Testis (tissue), 3 donors: ENCODE results near the gene CERT1. TPM values are rescaled to one million over a fixed set of nuclear protein-coding genes. Genes with fewer than 3 reads are reported as not detected.

ENCODE experiments used
- DNase-seq: peaks from one replicate; pipeline ENCODE4 v3.0.0-alpha.2; 2019
- H3K27ac ChIP-seq, 2 donors: fragments of 200-600 bp; sonication (generic); one replicate each; pipeline ENCODE4 v1.5.1; 2019
- H3K27me3 ChIP-seq: fragments of 200-600 bp; sonication (generic); one replicate; pipeline ENCODE4 v1.5.1; 2019
- H3K36me3 ChIP-seq: fragments of 200-600 bp; sonication (generic); one replicate; pipeline ENCODE4 v1.5.1; 2017; ENCODE audit warnings: low read depth; ENCODE audit errors: missing control alignments
- H3K4me1 ChIP-seq: fragments of 200-600 bp; sonication (generic); one replicate; pipeline ENCODE4 v1.5.1; 2019
- H3K4me3 ChIP-seq, 2 donors: fragments of 200-600 bp; sonication (generic); one replicate each; pipeline ENCODE4 v1.5.1; 2017 to 2019
- H3K9me3 ChIP-seq: fragments of 200-600 bp; sonication (generic); one replicate; pipeline ENCODE4 v1.5.1; 2017
- CTCF ChIP-seq, 3 experiments: fragments of 450-650 bp in 2 of 3; fragments of 200-600 bp in 1 of 3; sonication (generic) in 1 of 3; IDR thresholded peaks; one replicate each; pipeline ENCODE4 v1.5.1; 2016 to 2019; ENCODE audit warnings: antibody characterized with exemption in 3 of 3, mild to moderate bottlenecking in 2 of 3, moderate library complexity in 1 of 3
- POLR2A ChIP-seq: fragments of 450-650 bp; IDR thresholded peaks from one replicate; pipeline ENCODE4 v1.6.1; 2017; ENCODE audit warnings: antibody characterized with exemption, mild to moderate bottlenecking, moderate library complexity
- WGBS, 2 donors: methylation state at CpG; one replicate each; pipeline ENCODE4 v1.1.5; 2018; 5-methylcytosine and 5-hydroxymethylcytosine counted together
- intact Hi-C: fragments of 100-400 bp; cut with DNase I; formaldehyde crosslinking; loops from one replicate; pipeline ENCODE4 v1.15.1; 2023; ENCODE audit warnings: low total_unique reads
- polyA plus RNA-seq: library from polyadenylated mRNA; stranded (reverse); fragments of 350-450 nt; fragmentation: Illumina TruSeq; extraction: RNeasy Lipid Tissue Mini Kit (QIAGEN cat#74804); gene quantifications from one replicate; pipeline ENCODE4 v1.2.3, GENCODE V29; 2014; ENCODE audit warnings: low read depth, low replicate concordance; ENCODE audit not compliant: insufficient read depth
- total RNA-seq, 2 donors: library from RNA; depleted of rRNA; stranded (reverse); fragments of >200 nt; gene quantifications; one replicate each; pipeline ENCODE4 v1.2.3, GENCODE V29; 2016

The CERT1 gene
- total and polyA plus RNA-seq, 3 donors from 2014 or later = 45.0 to 61.3 (median 51.3) TPM

GRCh38 chr5:75525344-75525743 lies 13.9 kb upstream of the CERT1 start:
- H3K4me3 ChIP-seq = no peak overlapping the region
- no peaks in the 10 kb centered on the region for H3K9me3 ChIP-seq
- H3K36me3 ChIP-seq = no peaks in the 10 kb centered on the region
- DNase-seq = no peak
- no peak for TF ChIP-seq POLR2A
- TF ChIP-seq CTCF (IDR thresholded peaks at IDR 0.05) = no peak
- WGBS, 2 donors = 89 to 95% methylated on average over 1 of the region's 1 CpG
- no peaks in the 10 kb centered on the region for H3K4me1 ChIP-seq
- intact Hi-C loops = no loop called here
- H3K27me3 ChIP-seq = no peaks in the 10 kb centered on the region
- no peak overlapping the region for H3K27ac ChIP-seq

- H3K27me3 ChIP-seq = no peaks in the 10 kb centered on the region
- no peak for DNase-seq
- 85 to 93% methylated on average over 1 of the region's 1 CpG for WGBS, 2 donors
- intact Hi-C loops = no loop called here
- no peak overlapping the region for H3K4me3 ChIP-seq
- TF ChIP-seq POLR2A = no peak
- no peak for TF ChIP-seq CTCF (IDR thresholded peaks at IDR 0.05)
- no peaks in the 10 kb centered on the region for H3K9me3 ChIP-seq
- no peaks in the 10 kb centered on the region for H3K36me3 ChIP-seq
- no peaks in the 10 kb centered on the region for H3K4me1 ChIP-seq
- no peak overlapping the region for H3K27ac ChIP-seq
Measured at GRCh38 chr5:75524591-75524990, 13.2 kb upstream of the CERT1 start.

DNA sequence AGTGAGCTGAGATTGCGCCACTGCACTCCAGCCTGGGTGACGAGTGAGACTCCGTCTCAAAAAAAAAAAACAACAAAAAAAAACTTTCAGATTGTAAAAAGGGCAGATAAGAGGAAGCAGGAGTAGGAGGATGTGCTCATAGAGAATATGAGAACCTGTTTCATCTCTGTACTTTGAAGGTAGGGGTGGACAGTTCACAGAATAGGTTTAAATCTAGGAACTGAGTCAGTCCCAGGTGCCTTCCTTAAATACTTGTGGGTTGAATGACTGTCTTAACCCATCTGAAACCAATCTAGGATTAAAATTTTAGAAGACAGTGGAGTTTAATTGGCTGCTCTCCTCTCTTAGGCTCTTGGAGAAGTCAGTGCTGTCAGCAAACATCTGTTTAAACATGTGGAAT lies 12.6 kb upstream of the CERT1 start:
- Histone ChIP-seq H3K36me3 (no peaks in the 10 kb centered on the region), H3K4me3 (no peak overlapping the region), H3K27ac (no peak overlapping the region), H3K27me3 (no peaks in the 10 kb centered on the region), H3K9me3 (no peaks in the 10 kb centered on the region), H3K4me1 (no peaks in the 10 kb centered on the region)
- TF ChIP-seq CTCF (IDR thresholded peaks at IDR 0.05) = no peak
- TF ChIP-seq POLR2A = no peak
- 76 to 84% methylated on average over 3 of the region's 3 CpGs for WGBS, 2 donors
- no peak for DNase-seq
- intact Hi-C loops = no loop called here

GRCh38 chr5:75523275-75523674 lies 11.8 kb upstream of the CERT1 start:
- Histone ChIP-seq H3K27ac (no peak overlapping the region), H3K36me3 (no peaks in the 10 kb centered on the region), H3K9me3 (no peaks in the 10 kb centered on the region), H3K27me3 (no peaks in the 10 kb centered on the region), H3K4me3 (no peak overlapping the region), H3K4me1 (no peaks in the 10 kb centered on the region)
- intact Hi-C loops = no loop called here
- no peak for DNase-seq
- no peak for TF ChIP-seq CTCF (IDR thresholded peaks at IDR 0.05)
- no peak for TF ChIP-seq POLR2A
- WGBS, 2 donors = 82 to 92% methylated on average over 1 of the region's 1 CpG

DNA sequence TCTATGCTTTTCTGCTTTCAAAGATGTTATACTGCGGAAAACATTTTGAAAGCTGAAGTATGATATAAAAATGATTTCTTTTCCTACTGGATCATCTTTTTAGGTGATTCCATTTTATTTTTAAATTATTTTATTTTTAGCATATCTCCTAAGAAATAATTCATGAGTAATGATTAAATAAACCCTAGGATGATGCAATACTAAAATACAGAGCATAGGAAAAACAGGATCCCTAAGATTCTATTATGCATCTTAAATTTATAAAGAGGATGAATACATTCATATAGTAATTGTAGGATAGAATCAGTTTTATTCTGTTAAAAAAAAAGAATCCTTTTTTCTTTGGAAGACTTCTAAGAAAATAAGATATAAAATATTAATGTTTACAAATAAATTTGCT lies 11.1 kb upstream of the CERT1 start:
- WGBS, 2 donors = 96 to 99% methylated on average over 1 of the region's 1 CpG
- Histone ChIP-seq H3K36me3 (no peaks in the 10 kb centered on the region), H3K27me3 (no peaks in the 10 kb centered on the region), H3K9me3 (no peaks in the 10 kb centered on the region), H3K4me3 (no peak overlapping the region), H3K4me1 (no peaks in the 10 kb centered on the region), H3K27ac (no peak overlapping the region)
- intact Hi-C loops = no loop called here
- no peak for DNase-seq
- TF ChIP-seq POLR2A (no peak), CTCF (IDR thresholded peaks at IDR 0.05) (no peak)
